Measurements from ENCODE around the gene A2M.

Gene A2M

GRCh38 chr12:9033265-9033887 is 82.3 kb downstream of the A2M start:
- no peak for DNase-seq

DNA sequence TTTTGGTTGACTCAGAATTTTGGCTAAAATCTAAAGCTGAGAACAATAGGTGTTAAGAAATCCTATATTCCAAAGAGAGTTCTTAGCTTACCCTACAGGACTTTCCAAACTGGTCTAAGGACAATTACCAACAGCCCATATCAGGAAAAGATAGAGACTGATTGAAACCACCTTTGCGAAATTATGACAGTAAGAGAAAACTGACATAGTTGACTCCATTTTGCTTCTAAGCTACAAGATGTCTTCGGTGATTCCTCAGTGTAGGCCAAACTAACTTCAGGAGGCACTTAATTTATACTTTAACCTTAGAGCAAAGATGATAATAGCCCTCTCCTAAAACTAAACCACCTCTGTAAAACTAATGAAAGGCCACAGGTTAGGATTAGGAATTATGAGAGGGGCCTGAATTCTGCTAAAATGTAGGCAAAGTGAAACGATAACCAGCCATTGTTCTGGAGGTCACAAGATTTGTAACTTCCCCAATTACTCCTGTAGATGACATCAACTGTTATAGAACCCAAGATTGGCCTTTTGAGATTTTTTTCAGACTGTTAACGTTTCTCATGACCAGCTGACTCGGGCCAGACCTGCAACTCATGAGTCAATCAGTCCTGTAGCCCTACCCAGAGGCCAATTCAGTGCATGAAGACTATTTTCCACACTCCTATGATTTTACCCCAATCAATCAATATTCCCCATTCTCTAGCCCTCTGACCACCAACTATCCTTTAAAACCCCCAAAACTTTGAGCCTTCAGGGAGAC is 83.3 kb downstream of the A2M start:
- DNase-seq, result no peak

- no peak for DNase-seq
Measured at GRCh38 chr12:9030776-9031175, 84.9 kb downstream of the A2M start.

- DNase-seq, result no peak
Measured at GRCh38 chr12:9027161-9028059, 88.3 kb downstream of the A2M start.

DNA sequence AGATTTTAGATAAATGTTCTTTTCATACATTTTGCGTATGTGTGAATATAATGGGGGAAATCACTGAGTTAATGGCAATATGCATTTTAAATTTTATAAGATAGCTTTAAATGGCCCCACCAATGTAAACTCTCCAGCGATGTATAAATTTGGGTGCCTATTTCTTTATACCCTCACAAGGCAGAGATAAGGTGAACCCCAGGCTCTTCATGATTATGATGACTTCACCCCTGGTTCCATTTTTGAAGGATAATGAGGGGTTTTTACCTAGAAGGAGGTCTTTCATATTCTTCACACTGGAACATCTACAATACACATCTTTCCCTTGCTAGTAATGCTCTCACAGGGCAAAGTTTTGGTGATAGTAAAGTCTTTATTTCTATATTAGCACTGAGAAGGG is 91.2 kb downstream of the A2M start:
- DNase-seq, result no peak

DNA sequence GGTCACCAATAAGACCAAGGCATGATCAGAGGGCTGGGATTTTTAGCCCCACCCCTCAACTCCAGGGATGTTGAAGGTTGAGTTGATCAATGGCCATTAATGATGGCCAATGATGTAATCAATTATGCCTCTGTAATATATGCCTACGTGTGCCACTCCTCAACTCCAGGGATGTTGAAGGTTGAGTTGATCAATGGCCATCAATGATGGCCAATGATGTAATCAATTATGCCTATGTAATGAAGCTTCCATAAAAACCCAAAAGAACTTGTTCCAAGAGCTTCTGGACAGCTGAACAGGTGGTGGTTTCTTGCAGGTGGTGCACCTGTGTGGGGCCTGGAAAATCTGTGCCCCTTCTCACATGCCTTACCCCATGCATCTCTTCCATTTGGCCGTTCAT is 93.1 kb downstream of the A2M start:
- no peak for DNase-seq
